ENCODE results near the gene SOD2.
"Not testable (repeated sequence)": the region's sequence is repeated elsewhere in the genome, so short reads cannot be mapped to it uniquely, and the experiment has no call there.

SOD2 gene

DNA sequence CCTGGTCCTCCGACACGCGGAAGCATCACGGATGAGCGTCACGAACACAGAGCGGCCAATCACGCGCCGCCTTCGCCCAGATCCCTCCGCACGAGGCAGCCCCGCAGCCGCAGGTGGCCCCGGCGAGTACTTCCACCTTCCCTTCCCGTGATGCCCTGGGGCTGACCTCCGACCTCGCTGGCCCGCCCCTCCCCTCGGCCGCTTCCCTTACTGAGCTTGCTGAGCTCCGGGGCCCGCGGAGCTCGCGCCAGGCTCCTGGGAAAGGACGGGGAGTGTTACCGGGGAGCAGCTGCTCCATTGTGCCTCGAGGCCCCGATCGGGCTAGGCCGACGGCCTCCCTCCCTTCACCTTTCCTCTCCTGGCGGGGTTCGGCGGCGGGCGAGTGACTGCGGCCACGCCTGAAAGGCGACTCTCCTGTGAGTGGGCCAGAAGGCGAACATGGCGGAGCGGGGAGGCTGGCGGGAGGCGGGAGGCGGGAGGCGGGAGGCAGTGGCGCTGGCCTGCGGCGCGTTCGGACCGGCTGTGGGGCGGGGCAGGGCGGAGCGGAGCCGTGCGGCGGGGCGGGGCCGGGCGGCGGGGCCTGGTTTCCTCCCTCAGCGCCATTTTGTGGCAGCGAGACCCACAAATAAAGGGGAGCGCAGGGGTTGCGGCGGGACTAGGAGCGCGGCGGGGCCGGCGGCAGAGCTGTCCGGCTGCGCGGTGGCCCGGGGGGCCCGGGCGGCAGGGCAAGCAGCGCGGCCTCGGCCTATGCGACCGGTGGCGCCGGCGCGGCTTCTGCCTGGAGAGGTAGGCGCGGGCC, 34.1 kb upstream of the SOD2 start, which contains the start of gene WTAP:
Gene WTAP, plus strand, starts transcription at position 589 of the 799 bp plus-strand sequence. CDS start 8,760 bp downstream, outside the sequence.
- peaks cover 5 to 39% of the 10 kb centered on the region in 2 donors for H3K4me1 ChIP-seq (ENCODE audit: control insufficient read depth in 1 of 2, insufficient read depth in 2 of 2, low read length in 2 of 2)
- peak within 1 kb of the TSS; percentile 76 to 92 for H3K4me3 ChIP-seq (ENCODE audit: low read depth in 1 of 2, low read length in 2 of 2)
- H3K36me3 ChIP-seq (ENCODE audit: control insufficient read depth in 1 of 2, insufficient read depth in 2 of 2, low read length in 2 of 2): peaks cover 0 to 14% of the 10 kb centered on the region in 2 donors
- H3K27me3 ChIP-seq (ENCODE audit: low read depth, low read length): no peaks in the 10 kb centered on the region
- peak within 1 kb of the TSS; percentile 96 for H3K27ac ChIP-seq (ENCODE audit: low read length)
- H3K9me3 ChIP-seq (ENCODE audit: control insufficient read depth in 1 of 2, low read length in 2 of 2): no peaks in the 10 kb centered on the region

DNA sequence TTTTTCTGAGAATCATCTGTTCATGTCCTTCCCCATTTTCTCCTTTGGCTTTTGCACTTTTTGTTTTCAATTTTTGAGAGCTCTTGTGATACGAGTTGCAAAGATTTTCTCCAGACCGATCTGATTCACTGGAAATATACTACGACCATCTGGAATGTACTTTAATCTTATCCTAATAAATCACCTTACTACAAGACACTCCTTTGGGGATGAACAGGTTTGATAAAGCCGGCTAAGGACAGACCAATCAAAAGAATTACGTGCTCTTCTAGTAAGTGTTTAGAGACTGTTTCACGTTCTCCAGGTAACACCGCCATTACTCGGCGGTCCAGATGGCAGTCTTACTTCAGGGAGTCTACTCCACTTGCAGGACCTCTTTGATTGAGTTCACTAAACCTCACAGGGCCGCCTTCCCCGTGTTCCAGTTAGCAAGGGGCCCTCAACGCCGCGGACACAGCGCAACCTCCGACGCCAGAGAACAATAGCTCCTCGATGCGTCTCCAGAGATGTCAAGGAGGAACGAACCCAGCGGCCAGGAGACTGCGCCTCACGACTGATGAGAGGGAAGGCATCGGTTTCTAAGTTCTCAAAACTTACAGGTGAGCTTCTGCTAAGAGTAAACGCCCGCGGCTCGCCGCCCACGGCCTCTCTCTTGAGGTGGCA, 33.3 kb upstream of the SOD2 start:
- Histone ChIP-seq H3K36me3 (ENCODE audit: control insufficient read depth in 1 of 2, insufficient read depth in 2 of 2, low read length in 2 of 2) (peaks cover 0 to 14% of the 10 kb centered on the region in 2 donors), H3K27me3 (ENCODE audit: low read depth, low read length) (no peaks in the 10 kb centered on the region), H3K9me3 (ENCODE audit: control insufficient read depth in 1 of 2, low read length in 2 of 2) (no peaks in the 10 kb centered on the region), H3K4me3 (ENCODE audit: low read depth in 1 of 2, low read length in 2 of 2) (peak overlapping the region; percentile 76 to 92), H3K27ac (ENCODE audit: low read length) (peak overlapping the region; percentile 96), H3K4me1 (ENCODE audit: control insufficient read depth in 1 of 2, insufficient read depth in 2 of 2, low read length in 2 of 2) (peaks cover 5 to 34% of the 10 kb centered on the region in 2 donors)

DNA sequence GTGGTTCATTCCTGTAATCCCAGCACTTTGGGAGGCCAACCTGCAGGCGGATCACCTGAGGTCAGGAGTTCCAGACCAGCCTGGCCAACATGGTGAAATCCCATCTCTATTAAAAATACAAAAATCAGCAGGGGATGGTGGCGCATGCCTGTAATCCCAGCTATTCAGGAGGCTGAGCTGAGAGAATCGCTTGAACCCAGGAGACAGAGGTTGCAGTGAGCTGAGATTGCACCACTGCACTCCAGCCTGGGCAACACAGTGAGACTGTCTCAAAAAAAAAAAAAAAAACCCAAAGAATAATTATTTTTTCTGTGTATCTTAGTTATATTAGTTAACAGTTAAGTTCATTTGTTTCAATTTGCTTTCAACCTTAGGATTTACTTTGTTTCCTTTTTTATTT, 32.2 kb upstream of the SOD2 start:
- H3K36me3 ChIP-seq (ENCODE audit: control insufficient read depth in 1 of 2, insufficient read depth in 2 of 2, low read length in 2 of 2): peaks cover 0 to 14% of the 10 kb centered on the region in 2 donors
- peaks cover 5 to 22% of the 10 kb centered on the region in 2 donors for H3K4me1 ChIP-seq (ENCODE audit: control insufficient read depth in 1 of 2, insufficient read depth in 2 of 2, low read length in 2 of 2)
- H3K27ac ChIP-seq (ENCODE audit: low read length); H3K4me3 ChIP-seq (ENCODE audit: low read depth in 1 of 2, low read length in 2 of 2); H3K27me3 ChIP-seq (ENCODE audit: low read depth, low read length); H3K9me3 ChIP-seq (ENCODE audit: control insufficient read depth in 1 of 2, low read length in 2 of 2): not testable (repeated sequence)

DNA sequence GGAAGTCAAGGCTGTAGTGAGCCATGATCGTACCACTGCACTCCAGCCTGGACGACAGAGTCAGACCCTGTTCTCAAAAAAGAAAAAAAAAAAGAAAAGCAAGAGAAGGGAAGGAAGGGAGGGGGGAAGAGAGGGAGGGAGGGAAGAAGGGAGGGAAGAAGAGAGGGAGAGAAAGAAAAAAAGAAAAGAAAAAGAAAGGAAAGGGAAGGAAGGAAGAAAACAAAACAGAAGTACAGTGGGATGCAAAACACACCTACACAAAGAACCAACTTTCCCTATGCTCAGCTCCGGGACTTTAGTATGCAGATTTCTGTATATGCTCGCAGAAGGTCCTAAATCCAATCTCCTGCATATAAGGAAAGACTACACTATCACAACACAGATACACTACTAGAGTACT, 31.7 kb upstream of the SOD2 start:
- peaks cover 5 to 19% of the 10 kb centered on the region in 2 donors for H3K4me1 ChIP-seq (ENCODE audit: control insufficient read depth in 1 of 2, insufficient read depth in 2 of 2, low read length in 2 of 2)
- H3K27ac ChIP-seq (ENCODE audit: low read length): no peak overlapping the region
- no peaks in the 10 kb centered on the region for H3K9me3 ChIP-seq (ENCODE audit: control insufficient read depth in 1 of 2, low read length in 2 of 2)
- no peak overlapping the region for H3K4me3 ChIP-seq (ENCODE audit: low read depth in 1 of 2, low read length in 2 of 2)
- H3K27me3 ChIP-seq (ENCODE audit: low read depth, low read length): no peaks in the 10 kb centered on the region
- peaks cover 0 to 14% of the 10 kb centered on the region in 2 donors for H3K36me3 ChIP-seq (ENCODE audit: control insufficient read depth in 1 of 2, insufficient read depth in 2 of 2, low read length in 2 of 2)

DNA sequence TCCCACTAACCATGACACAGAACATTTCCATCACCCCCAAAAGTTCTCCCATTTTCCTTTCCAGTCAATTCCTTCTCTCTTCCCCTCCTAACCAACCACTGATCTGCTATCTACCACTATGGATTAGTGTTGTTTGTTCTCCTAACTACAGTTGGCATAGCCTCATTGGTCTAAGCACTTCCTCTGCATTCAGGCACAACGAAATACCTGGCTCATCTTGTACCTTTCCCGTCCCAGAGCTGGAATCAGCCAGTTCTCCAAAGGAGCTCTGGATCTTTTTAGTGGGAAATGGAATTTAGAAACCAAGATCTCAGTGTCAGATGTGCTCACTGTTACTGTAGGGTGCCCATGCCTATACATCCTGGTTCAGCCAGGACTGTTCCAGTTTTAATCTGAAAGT, 30.2 kb upstream of the SOD2 start:
- Histone ChIP-seq H3K36me3 (ENCODE audit: control insufficient read depth in 1 of 2, insufficient read depth in 2 of 2, low read length in 2 of 2) (peaks cover 0 to 11% of the 10 kb centered on the region in 2 donors), H3K9me3 (ENCODE audit: control insufficient read depth in 1 of 2, low read length in 2 of 2) (no peaks in the 10 kb centered on the region), H3K27me3 (ENCODE audit: low read depth, low read length) (no peaks in the 10 kb centered on the region), H3K4me3 (ENCODE audit: low read depth in 1 of 2, low read length in 2 of 2) (no peak overlapping the region), H3K4me1 (ENCODE audit: control insufficient read depth in 1 of 2, insufficient read depth in 2 of 2, low read length in 2 of 2) (peaks cover 5 to 6% of the 10 kb centered on the region in 2 donors), H3K27ac (ENCODE audit: low read length) (no peak overlapping the region)

DNA sequence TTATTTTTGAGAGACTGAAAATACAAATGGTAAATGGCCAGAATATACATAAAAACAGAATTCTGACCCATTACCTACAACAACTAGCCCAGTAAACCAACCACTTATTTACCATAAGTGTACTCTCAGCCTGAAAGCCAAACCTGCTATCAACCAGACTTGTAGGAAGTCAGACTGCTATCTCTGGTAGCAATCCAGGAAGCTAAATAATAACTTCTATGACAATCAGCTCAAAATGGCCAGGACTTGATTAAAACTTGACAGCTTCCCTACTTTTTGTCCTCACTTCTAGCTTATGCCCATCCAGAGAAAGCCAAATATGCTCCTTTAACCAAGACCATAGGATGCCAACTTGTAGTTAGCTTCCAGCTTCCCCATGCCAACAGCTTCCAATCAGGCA, 29.6 kb upstream of the SOD2 start:
- H3K27ac ChIP-seq (ENCODE audit: low read length): no peak overlapping the region
- H3K4me1 ChIP-seq (ENCODE audit: control insufficient read depth in 1 of 2, insufficient read depth in 2 of 2, low read length in 2 of 2): peaks cover 5 to 6% of the 10 kb centered on the region in 2 donors
- H3K4me3 ChIP-seq (ENCODE audit: low read depth in 1 of 2, low read length in 2 of 2): no peak overlapping the region
- H3K36me3 ChIP-seq (ENCODE audit: control insufficient read depth in 1 of 2, insufficient read depth in 2 of 2, low read length in 2 of 2): peaks cover 0 to 5% of the 10 kb centered on the region in 2 donors
- H3K9me3 ChIP-seq (ENCODE audit: control insufficient read depth in 1 of 2, low read length in 2 of 2): no peaks in the 10 kb centered on the region
- H3K27me3 ChIP-seq (ENCODE audit: low read depth, low read length): no peaks in the 10 kb centered on the region

DNA sequence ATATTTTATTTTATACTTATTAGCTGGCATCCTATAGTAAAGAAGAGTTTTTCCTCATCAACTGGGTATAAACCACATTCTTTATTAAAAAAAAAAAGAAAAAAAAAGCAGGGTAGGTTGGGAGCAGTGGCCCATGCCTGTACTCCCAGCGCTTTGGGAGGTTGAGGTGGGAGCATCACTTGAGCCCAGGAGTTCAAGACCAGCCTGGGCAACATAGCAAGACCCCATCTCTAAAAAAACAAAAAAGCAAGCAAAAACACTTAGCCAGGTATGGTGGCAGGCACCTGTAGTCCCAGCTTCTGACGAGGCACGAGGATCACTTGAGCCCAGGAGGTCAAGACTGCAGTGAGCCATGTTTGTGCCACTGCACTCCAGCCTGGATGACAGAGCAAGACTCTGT, 28.9 kb upstream of the SOD2 start:
- H3K4me3 ChIP-seq (ENCODE audit: low read depth in 1 of 2, low read length in 2 of 2); H3K36me3 ChIP-seq (ENCODE audit: control insufficient read depth in 1 of 2, insufficient read depth in 2 of 2, low read length in 2 of 2); H3K4me1 ChIP-seq (ENCODE audit: control insufficient read depth in 1 of 2, insufficient read depth in 2 of 2, low read length in 2 of 2); H3K27ac ChIP-seq (ENCODE audit: low read length); H3K27me3 ChIP-seq (ENCODE audit: low read depth, low read length); H3K9me3 ChIP-seq (ENCODE audit: control insufficient read depth in 1 of 2, low read length in 2 of 2): not testable (repeated sequence)

DNA sequence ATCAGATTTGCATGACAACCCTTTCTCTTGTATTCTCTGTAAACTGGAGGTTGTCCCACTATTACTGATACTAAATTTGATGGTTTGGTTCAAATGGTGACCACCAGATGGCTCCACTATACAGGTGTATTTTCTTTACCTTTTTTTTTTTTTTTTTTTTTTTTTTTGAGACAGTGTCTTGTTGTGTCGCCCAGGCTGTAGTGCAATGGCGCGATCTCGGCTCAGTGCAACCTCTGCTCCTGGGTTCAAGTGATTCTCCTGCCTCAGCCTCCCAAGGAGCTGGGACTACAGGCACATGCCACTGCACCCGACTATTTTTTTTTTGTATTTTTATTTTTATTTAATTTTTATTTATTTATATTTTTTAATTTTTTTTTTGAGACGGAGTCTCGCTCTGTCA, 27.7 kb upstream of the SOD2 start:
- Histone ChIP-seq H3K27ac (ENCODE audit: low read length) (no peak overlapping the region), H3K4me1 (ENCODE audit: control insufficient read depth in 1 of 2, insufficient read depth in 2 of 2, low read length in 2 of 2) (peaks cover 1 to 7% of the 10 kb centered on the region in 2 donors), H3K36me3 (ENCODE audit: control insufficient read depth in 1 of 2, insufficient read depth in 2 of 2, low read length in 2 of 2) (peaks cover 0 to 8% of the 10 kb centered on the region in 2 donors), H3K4me3 (ENCODE audit: low read depth in 1 of 2, low read length in 2 of 2) (no peak overlapping the region), H3K27me3 (ENCODE audit: low read depth, low read length) (no peaks in the 10 kb centered on the region), H3K9me3 (ENCODE audit: control insufficient read depth in 1 of 2, low read length in 2 of 2) (no peaks in the 10 kb centered on the region)

DNA sequence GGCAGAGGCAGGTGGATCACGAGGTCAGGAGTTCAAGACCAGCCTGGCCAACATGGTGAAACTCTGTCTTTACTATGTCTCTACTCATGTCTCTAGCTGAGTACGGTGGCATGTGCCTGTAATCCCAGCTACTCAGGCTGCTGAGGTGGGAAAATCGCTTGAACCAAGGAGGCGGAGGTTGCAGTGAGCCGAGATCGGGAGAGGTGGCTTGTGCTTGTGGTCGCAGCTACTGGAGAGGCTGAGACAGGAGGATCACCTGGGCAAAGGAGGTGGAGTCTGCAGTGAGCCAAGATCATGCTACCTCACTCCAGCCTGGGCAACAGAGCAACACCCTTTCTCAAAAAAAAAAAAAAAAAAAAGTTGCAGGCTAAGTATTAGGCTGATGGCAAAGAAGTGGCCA, 26.2 kb upstream of the SOD2 start:
- no peak overlapping the region for H3K4me3 ChIP-seq (ENCODE audit: low read depth in 1 of 2, low read length in 2 of 2)
- no peak overlapping the region for H3K27ac ChIP-seq (ENCODE audit: low read length)
- H3K27me3 ChIP-seq (ENCODE audit: low read depth, low read length): no peaks in the 10 kb centered on the region
- H3K36me3 ChIP-seq (ENCODE audit: control insufficient read depth in 1 of 2, insufficient read depth in 2 of 2, low read length in 2 of 2): peaks cover 0 to 8% of the 10 kb centered on the region in 2 donors
- H3K4me1 ChIP-seq (ENCODE audit: control insufficient read depth in 1 of 2, insufficient read depth in 2 of 2, low read length in 2 of 2): peaks cover 0 to 7% of the 10 kb centered on the region in 2 donors
- no peaks in the 10 kb centered on the region for H3K9me3 ChIP-seq (ENCODE audit: control insufficient read depth in 1 of 2, low read length in 2 of 2)

DNA sequence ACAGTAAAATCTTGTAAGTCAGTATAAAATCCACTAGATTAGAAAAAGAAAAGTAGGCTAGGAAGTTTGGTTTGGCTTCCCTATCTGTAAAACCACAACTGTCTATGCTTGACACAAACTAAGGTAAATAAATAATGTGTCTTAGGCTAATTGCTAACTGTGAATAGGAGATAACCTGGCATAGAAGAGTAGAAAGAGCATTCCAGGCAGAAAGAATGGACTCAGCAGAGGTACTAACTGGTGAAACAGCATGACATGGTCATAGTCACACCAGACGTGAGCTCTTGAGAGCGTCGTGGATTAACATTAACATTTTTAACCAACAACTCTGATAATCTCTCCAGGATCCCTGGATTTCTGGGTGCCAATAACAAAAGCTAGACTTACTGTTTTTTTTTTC, 25.6 kb upstream of the SOD2 start:
- H3K4me3 ChIP-seq (ENCODE audit: low read depth in 1 of 2, low read length in 2 of 2): no peak overlapping the region
- no peak overlapping the region for H3K27ac ChIP-seq (ENCODE audit: low read length)
- H3K9me3 ChIP-seq (ENCODE audit: control insufficient read depth in 1 of 2, low read length in 2 of 2): no peaks in the 10 kb centered on the region
- no peaks in the 10 kb centered on the region for H3K27me3 ChIP-seq (ENCODE audit: low read depth, low read length)
- peaks cover 0 to 7% of the 10 kb centered on the region in 2 donors for H3K4me1 ChIP-seq (ENCODE audit: control insufficient read depth in 1 of 2, insufficient read depth in 2 of 2, low read length in 2 of 2)
- H3K36me3 ChIP-seq (ENCODE audit: control insufficient read depth in 1 of 2, insufficient read depth in 2 of 2, low read length in 2 of 2): peaks cover 0 to 8% of the 10 kb centered on the region in 2 donors

DNA sequence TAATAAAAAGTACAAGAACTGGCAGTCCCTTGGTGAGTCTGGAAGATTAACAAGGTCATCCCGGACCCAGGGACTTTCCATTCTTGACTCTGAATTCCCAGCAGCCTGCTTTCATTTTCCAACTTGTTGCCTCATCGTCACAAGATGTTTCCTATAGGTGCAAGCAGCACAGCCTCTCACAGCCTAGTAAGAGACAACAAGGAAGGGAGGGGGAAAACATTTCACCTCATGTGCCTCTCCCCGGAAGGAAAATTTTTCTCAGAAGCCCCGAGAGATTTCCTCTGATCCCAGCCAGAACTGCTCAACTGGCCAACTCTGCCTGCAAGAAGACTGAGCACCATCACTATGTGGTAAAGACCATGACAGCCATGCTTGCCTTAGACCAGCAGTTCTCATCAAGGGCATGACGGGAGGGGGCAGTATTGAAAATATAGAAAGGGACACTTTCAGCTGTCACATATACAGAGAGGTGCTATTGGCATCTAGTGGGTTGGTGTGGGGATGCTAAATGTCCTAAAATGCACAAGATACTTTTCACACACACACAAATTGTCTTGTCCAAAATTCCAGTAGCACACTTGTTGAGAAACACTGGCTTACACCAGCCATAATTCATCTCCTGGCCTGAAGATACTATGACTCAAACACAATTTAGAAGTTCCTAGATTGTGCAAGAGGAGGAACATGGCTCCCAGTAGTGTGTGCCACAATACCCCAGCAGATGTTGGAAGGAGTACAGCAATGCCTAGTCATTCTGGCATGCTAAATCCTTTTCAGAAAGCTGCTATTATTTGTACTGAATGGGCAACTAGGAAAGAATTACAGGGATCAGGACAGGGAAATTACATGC, 23.4 kb upstream of the SOD2 start:
- H3K27me3 ChIP-seq (ENCODE audit: low read depth, low read length): no peaks in the 10 kb centered on the region
- H3K9me3 ChIP-seq (ENCODE audit: control insufficient read depth in 1 of 2, low read length in 2 of 2): no peaks in the 10 kb centered on the region
- peak overlapping the region in 1 of 2 donors; percentile 36 for H3K4me3 ChIP-seq (ENCODE audit: low read depth in 1 of 2, low read length in 2 of 2)
- peaks cover 0 to 7% of the 10 kb centered on the region in 2 donors for H3K4me1 ChIP-seq (ENCODE audit: control insufficient read depth in 1 of 2, insufficient read depth in 2 of 2, low read length in 2 of 2)
- peak overlapping the region; percentile 74 for H3K27ac ChIP-seq (ENCODE audit: low read length)
- H3K36me3 ChIP-seq (ENCODE audit: control insufficient read depth in 1 of 2, insufficient read depth in 2 of 2, low read length in 2 of 2): peaks cover 0 to 8% of the 10 kb centered on the region in 2 donors

Data from muscle layer of duodenum (tissue), 2 donors.